Measurements from ENCODE around the gene FGF9. TPM values are rescaled to one million over a fixed set of nuclear protein-coding genes. Genes with fewer than 3 reads are reported as not detected.
A peak's percentile ranks its signal among the peaks of the same experiment; 100 is the strongest.

The FGF9 gene
- total RNA-seq, 2 donors from 2014 or later: 0.07 TPM; not detected in 1

GRCh38 chr13:21673789-21674489, 3.1 kb downstream of the FGF9 start:
- H3K27ac Mint-ChIP-seq: no peak overlapping the region
- no peaks in the 10 kb centered on the region for H3K36me3 Mint-ChIP-seq (ENCODE audit: low read depth)
- H3K27me3 Mint-ChIP-seq (ENCODE audit: insufficient read depth): peaks cover 85% of the 10 kb centered on the region
- no peak overlapping the region for H3K9ac ChIP-seq (ENCODE audit: extremely low read depth, low read length, poor library complexity, severe bottlenecking)
- no peaks in the 10 kb centered on the region for H3K36me3 ChIP-seq (ENCODE audit: control insufficient read depth, insufficient read depth, low read length)
- H3K4me1 Mint-ChIP-seq: peaks cover 24% of the 10 kb centered on the region
- 0% methylated on average over 5 to 77 of the region's 77 CpGs for WGBS, 2 experiments (ENCODE audit: insufficient coverage in 1 of 2, insufficient read length in 1 of 2)
- peaks cover 4% of the 10 kb centered on the region for H3K4me1 ChIP-seq (ENCODE audit: control insufficient read depth, insufficient read depth, low read length)
- peak; percentile 4 for TF ChIP-seq CTCF (conservative IDR thresholded peaks at IDR 0.05)
- H3K9me3 Mint-ChIP-seq: no peaks in the 10 kb centered on the region
- peak overlapping the region; percentile 21 for H3K27ac ChIP-seq (ENCODE audit: low read depth, low read length)
- H3K4me3 ChIP-seq (ENCODE audit: low read length): peak overlapping the region; percentile 79
- H3K4me3 Mint-ChIP-seq: peak overlapping the region; percentile 51
- peaks cover 77% of the 10 kb centered on the region for H3K27me3 ChIP-seq (ENCODE audit: control insufficient read depth, insufficient read depth, low read length, poor library complexity, severe bottlenecking)
- no peaks in the 10 kb centered on the region for H3K9me3 ChIP-seq (ENCODE audit: control insufficient read depth, low read length)
- DNase-seq: peak; percentile 84

GRCh38 chr13:21674490-21675009, 3.7 kb downstream of the FGF9 start:
- peaks cover 4% of the 10 kb centered on the region for H3K4me1 ChIP-seq (ENCODE audit: control insufficient read depth, insufficient read depth, low read length)
- H3K36me3 Mint-ChIP-seq (ENCODE audit: low read depth): no peaks in the 10 kb centered on the region
- H3K27me3 Mint-ChIP-seq (ENCODE audit: insufficient read depth): peaks cover 81% of the 10 kb centered on the region
- H3K4me1 Mint-ChIP-seq: peaks cover 20% of the 10 kb centered on the region
- no peaks in the 10 kb centered on the region for H3K36me3 ChIP-seq (ENCODE audit: control insufficient read depth, insufficient read depth, low read length)
- no peak overlapping the region for H3K27ac Mint-ChIP-seq
- 0 to 1% methylated on average over 10 to 29 of the region's 36 CpGs for WGBS, 2 experiments (ENCODE audit: insufficient coverage in 1 of 2, insufficient read length in 1 of 2)
- peak overlapping the region; percentile 51 for H3K4me3 Mint-ChIP-seq
- H3K9me3 ChIP-seq (ENCODE audit: control insufficient read depth, low read length): no peaks in the 10 kb centered on the region
- peak; percentile 72 for DNase-seq
- no peaks in the 10 kb centered on the region for H3K9me3 Mint-ChIP-seq
- peak overlapping the region; percentile 79 for H3K4me3 ChIP-seq (ENCODE audit: low read length)
- H3K27me3 ChIP-seq (ENCODE audit: control insufficient read depth, insufficient read depth, low read length, poor library complexity, severe bottlenecking): peaks cover 71% of the 10 kb centered on the region
- peak; percentile 22 for TF ChIP-seq CTCF (conservative IDR thresholded peaks at IDR 0.05)
- no peak overlapping the region for H3K9ac ChIP-seq (ENCODE audit: extremely low read depth, low read length, poor library complexity, severe bottlenecking)
- H3K27ac ChIP-seq (ENCODE audit: low read depth, low read length): no peak overlapping the region

GRCh38 chr13:21675095-21675991, 4.5 kb downstream of the FGF9 start:
- 1 to 6% methylated on average over 5 to 62 of the region's 62 CpGs for WGBS, 2 experiments (ENCODE audit: insufficient coverage in 1 of 2, insufficient read length in 1 of 2)
- H3K27me3 ChIP-seq (ENCODE audit: control insufficient read depth, insufficient read depth, low read length, poor library complexity, severe bottlenecking): peaks cover 65% of the 10 kb centered on the region
- peaks cover 4% of the 10 kb centered on the region for H3K4me1 ChIP-seq (ENCODE audit: control insufficient read depth, insufficient read depth, low read length)
- H3K27ac ChIP-seq (ENCODE audit: low read depth, low read length): no peak overlapping the region
- peaks cover 5% of the 10 kb centered on the region for H3K9me3 ChIP-seq (ENCODE audit: control insufficient read depth, low read length)
- Mint-ChIP-seq H3K4me3 (peak overlapping the region; percentile 51), H3K9me3 (no peaks in the 10 kb centered on the region), H3K27me3 (ENCODE audit: insufficient read depth) (peaks cover 76% of the 10 kb centered on the region), H3K36me3 (ENCODE audit: low read depth) (no peaks in the 10 kb centered on the region), H3K4me1 (peaks cover 20% of the 10 kb centered on the region), H3K27ac (no peak overlapping the region)
- H3K36me3 ChIP-seq (ENCODE audit: control insufficient read depth, insufficient read depth, low read length): no peaks in the 10 kb centered on the region
- DNase-seq: peak; percentile 74
- no peak for TF ChIP-seq CTCF (conservative IDR thresholded peaks at IDR 0.05)
- no peak overlapping the region for H3K9ac ChIP-seq (ENCODE audit: extremely low read depth, low read length, poor library complexity, severe bottlenecking)
- H3K4me3 ChIP-seq (ENCODE audit: low read length): peak overlapping the region; percentile 71
